Fibroblast of villous mesenchyme (primary cell): ENCODE results near the gene GRN. TPM values are rescaled to one million over a fixed set of nuclear protein-coding genes. Genes with fewer than 3 reads are reported as not detected.
A peak's percentile ranks its signal among the peaks of the same experiment; 100 is the strongest.

ENCODE experiments used
- DNase-seq: peaks from one replicate; pipeline ENCODE4 v3.0.0-alpha.2; 2010; ENCODE audit warnings: low read depth
- H3K4me3 ChIP-seq: 2 replicates; pipeline ENCODE4 v1.5.1; 2011; ENCODE audit warnings: low read depth, mild to moderate bottlenecking, low read length
- total RNA-seq: library from RNA; depleted of rRNA; stranded (reverse); fragments of >200 nt; gene quantifications from 2 replicates; pipeline ENCODE4 v1.2.3, GENCODE V29; 2012
- TF ChIP-seq, protein P1 (sequence below): IDR thresholded peaks from 2 replicates; pipeline ENCODE4 v1.5.1; 2012; ENCODE audit warnings: low read depth, mild to moderate bottlenecking, low read length; ENCODE audit not compliant: insufficient read depth

GRN gene
- total RNA-seq, 1 donor = 165 TPM

DNA sequence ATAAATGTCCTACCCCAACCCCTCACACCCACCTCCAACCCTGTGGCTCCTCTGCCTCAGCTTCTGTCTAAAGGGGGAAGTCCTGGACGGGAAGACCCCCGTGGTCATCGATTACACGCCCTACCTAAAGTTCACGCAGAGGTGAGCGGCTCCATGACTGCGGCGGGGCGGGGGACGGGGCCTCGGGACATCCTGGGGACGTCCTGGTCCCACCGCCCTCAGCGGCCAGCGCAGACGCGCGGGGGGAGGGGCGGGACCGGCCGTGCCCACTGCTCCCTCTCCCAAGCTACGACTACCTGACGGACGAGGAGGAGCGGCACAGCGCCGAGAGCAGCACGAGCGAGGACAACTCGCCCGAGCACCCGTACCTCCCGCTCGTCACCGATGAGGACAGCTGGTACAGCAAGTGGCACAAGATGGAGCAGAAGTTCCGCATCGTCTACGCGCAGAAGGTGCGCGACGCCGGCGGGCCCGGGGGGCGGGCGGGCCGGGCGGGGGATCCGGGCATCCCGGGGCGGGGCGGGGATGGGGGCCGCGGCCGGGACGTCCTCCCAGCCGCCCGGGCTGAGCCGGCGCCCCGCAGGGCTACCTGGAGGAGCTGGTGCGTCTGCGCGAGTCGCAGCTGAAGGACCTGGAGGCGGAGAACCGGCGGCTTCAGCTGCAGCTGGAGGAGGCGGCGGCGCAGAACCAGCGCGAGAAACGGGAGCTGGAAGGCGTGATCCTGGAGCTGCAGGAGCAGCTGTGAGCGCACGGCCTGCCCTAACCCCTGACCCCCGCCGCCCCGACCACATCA, 30.0 kb upstream of the GRN start:
- no peak for DNase-seq
- TF ChIP-seq, protein P1, sequence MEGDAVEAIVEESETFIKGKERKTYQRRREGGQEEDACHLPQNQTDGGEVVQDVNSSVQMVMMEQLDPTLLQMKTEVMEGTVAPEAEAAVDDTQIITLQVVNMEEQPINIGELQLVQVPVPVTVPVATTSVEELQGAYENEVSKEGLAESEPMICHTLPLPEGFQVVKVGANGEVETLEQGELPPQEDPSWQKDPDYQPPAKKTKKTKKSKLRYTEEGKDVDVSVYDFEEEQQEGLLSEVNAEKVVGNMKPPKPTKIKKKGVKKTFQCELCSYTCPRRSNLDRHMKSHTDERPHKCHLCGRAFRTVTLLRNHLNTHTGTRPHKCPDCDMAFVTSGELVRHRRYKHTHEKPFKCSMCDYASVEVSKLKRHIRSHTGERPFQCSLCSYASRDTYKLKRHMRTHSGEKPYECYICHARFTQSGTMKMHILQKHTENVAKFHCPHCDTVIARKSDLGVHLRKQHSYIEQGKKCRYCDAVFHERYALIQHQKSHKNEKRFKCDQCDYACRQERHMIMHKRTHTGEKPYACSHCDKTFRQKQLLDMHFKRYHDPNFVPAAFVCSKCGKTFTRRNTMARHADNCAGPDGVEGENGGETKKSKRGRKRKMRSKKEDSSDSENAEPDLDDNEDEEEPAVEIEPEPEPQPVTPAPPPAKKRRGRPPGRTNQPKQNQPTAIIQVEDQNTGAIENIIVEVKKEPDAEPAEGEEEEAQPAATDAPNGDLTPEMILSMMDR = no peak

DNA sequence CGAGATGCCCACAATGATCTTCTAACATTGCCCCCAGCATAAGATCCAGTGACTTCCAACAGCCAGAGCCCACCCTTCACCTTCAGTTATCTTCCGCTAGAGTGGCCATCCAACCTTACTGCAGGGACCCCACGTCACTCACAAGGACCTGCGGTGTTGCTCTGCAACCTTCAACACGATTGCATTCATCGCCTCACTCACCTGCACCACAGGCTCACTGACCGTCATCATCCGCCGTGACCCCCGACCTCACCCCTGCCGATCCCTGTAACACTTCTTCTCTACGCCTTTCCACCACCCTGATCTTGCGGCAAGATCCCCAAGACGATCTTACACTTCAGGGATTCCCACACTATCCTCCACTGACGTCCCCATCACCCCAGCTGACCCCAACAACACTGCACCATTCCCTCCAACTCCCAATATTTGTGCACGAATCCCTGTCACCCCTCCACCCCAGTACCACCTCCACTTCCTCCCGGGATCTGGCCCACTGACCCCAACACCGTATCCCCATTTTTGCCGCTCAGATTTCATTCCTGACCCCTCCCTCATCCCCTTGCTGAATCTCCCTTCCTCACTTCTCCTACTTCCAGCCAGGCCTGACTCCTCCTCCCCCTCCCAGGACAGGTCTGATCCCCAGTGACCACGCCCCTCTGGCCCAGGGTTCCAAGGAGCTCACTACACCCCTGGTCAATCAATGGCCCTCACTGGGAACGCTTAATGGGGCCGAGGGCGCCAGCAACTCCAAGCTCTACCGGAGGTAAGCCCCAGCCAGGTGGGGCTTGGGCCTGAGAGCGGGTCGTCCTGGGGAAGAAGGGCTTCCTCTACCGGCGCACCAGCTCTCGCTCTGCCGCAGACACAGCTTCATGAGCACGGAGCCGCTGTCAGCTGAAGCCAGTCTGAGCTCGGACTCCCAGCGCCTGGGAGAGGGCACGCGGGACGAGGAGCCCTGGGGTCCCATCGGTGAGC, 29.1 kb upstream of the GRN start:
- DNase-seq = no peak
- TF ChIP-seq, protein P1 = no peak
- H3K4me3 ChIP-seq = no peak overlapping the region

More for the DNA sequence above, 30.0 kb upstream of the GRN start:
- peak overlapping the region; percentile 36 for H3K4me3 ChIP-seq

DNA sequence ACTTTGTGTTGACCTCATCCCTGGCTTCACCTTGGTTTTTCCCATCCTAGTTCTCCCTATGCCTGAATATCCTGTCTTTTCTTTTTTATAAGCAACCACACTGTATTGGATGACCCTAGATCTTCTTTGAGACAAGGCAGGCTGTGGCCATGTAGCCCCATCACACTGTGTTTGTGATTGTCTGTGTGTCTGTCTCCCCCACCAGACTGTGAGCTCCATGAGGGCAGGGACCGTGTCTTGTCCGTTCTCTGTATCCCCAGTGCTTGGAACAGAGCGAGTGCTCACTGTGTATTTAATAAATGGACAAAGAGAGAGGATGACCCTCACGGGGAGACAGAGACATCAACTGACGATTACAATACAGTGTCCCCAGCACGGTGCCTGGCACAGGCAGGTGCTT, 27.6 kb upstream of the GRN start:
- H3K4me3 ChIP-seq = no peak overlapping the region
- DNase-seq = no peak
- TF ChIP-seq, protein P1 = no peak

DNA sequence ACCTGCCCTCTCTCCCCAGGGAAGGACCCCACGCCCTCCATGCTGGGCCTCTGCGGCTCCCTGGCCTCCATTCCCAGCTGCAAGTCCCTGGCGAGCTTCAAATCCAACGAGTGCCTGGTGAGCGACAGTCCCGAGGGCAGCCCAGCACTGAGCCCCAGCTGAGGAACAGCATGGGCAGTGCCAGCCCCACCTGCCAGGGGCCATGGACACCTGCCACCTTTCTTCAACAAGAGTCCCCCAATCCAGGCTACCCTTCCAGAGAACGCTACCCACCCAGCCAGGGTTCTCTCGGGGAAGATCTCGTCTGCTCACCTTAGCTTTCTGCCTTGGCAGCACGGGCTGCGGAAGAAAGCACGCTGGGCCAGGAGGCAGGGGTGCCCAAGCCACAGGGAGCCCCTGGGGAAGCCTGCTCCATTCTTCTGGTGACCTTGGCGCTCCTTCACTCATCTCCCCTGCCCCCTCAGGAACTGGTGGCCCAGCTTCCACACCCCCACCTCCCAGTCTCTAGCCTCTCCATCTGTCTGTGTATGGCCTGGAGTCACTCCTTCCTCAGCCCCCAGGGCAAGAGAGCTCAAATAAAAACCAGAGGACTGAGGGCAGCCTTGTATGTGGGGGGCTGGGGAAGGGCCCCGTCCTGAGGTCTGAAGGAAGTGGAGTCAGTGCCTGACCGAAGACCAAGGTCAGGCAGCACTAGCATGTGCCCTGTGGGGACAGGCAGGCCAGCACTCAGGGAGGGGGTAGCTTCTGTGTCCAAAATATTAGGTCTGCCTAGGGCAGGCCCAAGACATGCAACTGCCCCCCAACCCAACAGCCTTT, 26.8 kb upstream of the GRN start:
- TF ChIP-seq, protein P1 = no peak
- no peak for DNase-seq
- H3K4me3 ChIP-seq = no peak overlapping the region

DNA sequence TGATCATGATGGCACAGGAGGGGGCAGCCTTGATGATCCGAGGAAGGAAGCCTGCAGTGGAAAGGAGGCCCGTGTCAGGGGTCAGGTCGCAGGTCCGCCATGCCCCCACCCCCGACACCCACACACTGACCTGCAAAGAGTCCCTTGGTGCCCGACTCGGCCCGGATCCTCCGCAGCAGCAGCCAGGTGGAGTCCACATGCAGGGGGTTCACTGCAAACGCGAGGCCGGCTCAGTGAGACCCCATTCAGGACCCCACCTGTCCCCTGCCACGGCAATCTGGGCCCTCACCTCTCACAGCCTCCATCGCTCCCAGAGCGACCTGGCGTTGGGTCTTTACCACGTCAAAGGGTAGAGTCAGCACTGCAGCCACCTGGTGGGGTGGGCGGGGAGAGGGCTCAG, 25.0 kb upstream of the GRN start:
- TF ChIP-seq, protein P1 = no peak
- no peak overlapping the region for H3K4me3 ChIP-seq
- DNase-seq = no peak
